Thymus (tissue), 11 donors: ENCODE measurements around the gene NADK. TPM values are rescaled to one million over a fixed set of nuclear protein-coding genes. Genes with fewer than 3 reads are reported as not detected.
"Not testable (repeated sequence)": the region's sequence is repeated elsewhere in the genome, so short reads cannot be mapped to it uniquely, and the experiment has no call there.

ENCODE experiments used
- DNase-seq, 9 donors: peaks; one replicate each; pipeline ENCODE4 v3.0.0-alpha.2; 2013; ENCODE audit warnings: low spot score in 9 of 9, low read depth in 6 of 9, missing footprints in 1 of 9
- H3K27ac ChIP-seq, 2 donors: one replicate each; pipeline ENCODE4 v1.5.1; 2013; ENCODE audit warnings: control low read depth in 1 of 2, low read depth in 1 of 2, low read length in 1 of 2, mild to moderate bottlenecking in 1 of 2, moderate library complexity in 1 of 2
- H3K27me3 ChIP-seq, 2 donors: one replicate each; pipeline ENCODE4 v1.5.1; 2013; ENCODE audit warnings: low read length in 1 of 2; ENCODE audit not compliant: control insufficient read depth in 2 of 2, insufficient read depth in 1 of 2
- H3K36me3 ChIP-seq, 2 donors: one replicate each; pipeline ENCODE4 v1.5.1; 2013; ENCODE audit warnings: low read length in 1 of 2, mild to moderate bottlenecking in 1 of 2, moderate library complexity in 1 of 2; ENCODE audit not compliant: control insufficient read depth in 2 of 2, insufficient read depth in 2 of 2
- H3K4me1 ChIP-seq, 2 donors: one replicate each; pipeline ENCODE4 v1.5.1; 2013; ENCODE audit warnings: low read length in 2 of 2; ENCODE audit not compliant: control insufficient read depth in 2 of 2, insufficient read depth in 2 of 2
- H3K4me3 ChIP-seq, 2 donors: one replicate each; pipeline ENCODE4 v1.5.1; 2013; ENCODE audit warnings: low read length in 2 of 2, control low read depth in 1 of 2, mild to moderate bottlenecking in 1 of 2
- H3K9me3 ChIP-seq, 2 donors: one replicate each; pipeline ENCODE4 v1.5.1; 2013; ENCODE audit warnings: low read length in 1 of 2, mild to moderate bottlenecking in 1 of 2; ENCODE audit not compliant: control insufficient read depth in 2 of 2, insufficient read depth in 1 of 2
- WGBS: extraction: QIAGEN DNeasy Blood & Tissue Kit; methylation state at CpG from one replicate; pipeline ENCODE4 v1.1.7; 2013; 5-methylcytosine and 5-hydroxymethylcytosine counted together
- polyA plus RNA-seq: library from polyadenylated mRNA; stranded (reverse); fragments of 200-250 nt; gene quantifications from one replicate; pipeline ENCODE4 v1.2.3, GENCODE V29; 2013
- total RNA-seq: library from RNA; stranded (reverse); fragments of 120-200 nt; gene quantifications from one replicate; pipeline ENCODE4 v1.2.4, GENCODE V29; 2013
- donor health status: healthy.

Gene NADK
- total and polyA plus RNA-seq, 2 donors = 25.0 to 60.0 TPM

DNA sequence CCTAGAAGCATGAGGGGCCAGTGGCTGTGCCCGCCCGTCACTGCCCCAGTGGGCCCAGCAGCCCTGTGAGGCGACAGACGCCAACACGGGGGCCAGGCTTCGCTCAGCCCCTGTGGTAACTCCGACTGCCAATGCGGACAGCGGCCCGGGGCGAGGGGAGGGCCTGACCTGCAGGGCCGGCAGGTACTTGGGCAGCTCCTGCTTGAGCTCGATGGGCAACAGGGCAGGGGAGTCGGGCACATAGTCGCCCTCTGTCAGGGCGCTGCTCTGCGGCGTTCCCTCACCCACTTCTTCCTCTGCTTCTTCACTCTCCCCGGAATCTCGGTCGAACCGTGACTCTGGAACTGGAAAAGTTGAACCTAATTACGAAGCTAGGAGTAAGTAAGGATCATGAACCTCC lies 71.0 kb downstream of the NADK start:
- DNase-seq, H3K27ac ChIP-seq, H3K4me1 ChIP-seq, H3K27me3 ChIP-seq, H3K4me3 ChIP-seq, H3K9me3 ChIP-seq: not testable (repeated sequence)
- peaks cover 5 to 13% of the 10 kb centered on the region in 2 donors for H3K36me3 ChIP-seq
- over 99% methylated on average over 11 of the region's 23 CpGs for WGBS

DNA sequence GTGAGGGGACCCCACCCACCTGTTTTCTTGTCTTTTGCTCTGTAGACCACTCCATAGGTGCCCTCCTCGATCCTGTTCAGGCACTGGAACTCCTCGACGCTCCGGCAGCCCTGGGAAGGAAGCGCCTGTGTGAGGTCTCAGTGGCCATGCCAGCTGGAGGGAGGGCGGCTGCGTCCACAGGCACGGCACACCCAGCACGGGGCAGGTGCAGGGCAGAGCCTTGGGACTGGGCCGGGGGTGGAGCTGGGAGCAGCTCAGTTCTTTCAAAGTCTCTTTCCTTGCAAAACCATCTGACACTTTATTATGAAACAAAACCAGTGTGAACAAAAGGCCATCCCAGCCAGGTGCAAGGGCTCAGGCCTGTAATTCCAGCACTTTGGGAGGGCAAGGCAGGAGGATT lies 72.6 kb downstream of the NADK start:
- not testable (repeated sequence) for H3K27me3 ChIP-seq, H3K9me3 ChIP-seq, H3K4me1 ChIP-seq, H3K27ac ChIP-seq, H3K4me3 ChIP-seq, DNase-seq
- peaks cover 5 to 13% of the 10 kb centered on the region in 2 donors for H3K36me3 ChIP-seq
- 98% methylated on average over 5 of the region's 10 CpGs for WGBS

DNA sequence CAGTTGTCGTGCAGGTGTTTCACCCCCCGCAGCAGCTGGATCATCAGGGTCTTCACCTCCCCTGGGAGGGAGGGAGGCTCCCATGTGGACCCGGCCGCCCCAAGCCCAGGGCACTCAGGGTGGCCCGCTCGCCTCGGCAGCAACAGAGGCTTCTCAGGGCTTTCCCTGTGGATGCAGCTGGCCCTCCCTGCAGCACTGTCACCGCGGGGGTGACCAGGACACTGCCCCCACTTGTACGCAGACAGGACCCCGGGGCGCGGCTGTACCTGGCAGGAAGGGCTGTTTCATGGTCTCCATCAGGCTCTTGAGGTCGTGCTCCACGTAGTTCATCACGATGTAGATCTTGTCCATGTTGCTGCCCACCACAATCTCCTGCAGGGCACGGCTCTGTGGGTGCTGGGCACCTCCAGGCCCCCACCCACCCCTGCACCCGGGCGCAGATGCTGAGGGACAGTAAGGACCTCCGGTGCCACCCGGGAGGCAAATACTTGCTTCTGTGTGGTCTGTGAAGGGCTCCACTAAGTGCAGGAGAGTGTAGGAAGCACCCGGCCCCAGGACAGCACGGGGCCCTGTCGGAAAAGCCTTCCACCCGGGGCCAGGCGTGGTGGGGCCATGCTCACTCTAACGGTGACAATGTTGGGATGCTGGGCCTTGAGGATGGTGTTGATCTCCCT lies 73.8 kb downstream of the NADK start:
- H3K4me3 ChIP-seq, H3K27me3 ChIP-seq, H3K9me3 ChIP-seq, DNase-seq, H3K4me1 ChIP-seq, H3K27ac ChIP-seq: not testable (repeated sequence)
- 98% methylated on average over 27 of the region's 27 CpGs for WGBS
- H3K36me3 ChIP-seq = peaks cover 5 to 13% of the 10 kb centered on the region in 2 donors

DNA sequence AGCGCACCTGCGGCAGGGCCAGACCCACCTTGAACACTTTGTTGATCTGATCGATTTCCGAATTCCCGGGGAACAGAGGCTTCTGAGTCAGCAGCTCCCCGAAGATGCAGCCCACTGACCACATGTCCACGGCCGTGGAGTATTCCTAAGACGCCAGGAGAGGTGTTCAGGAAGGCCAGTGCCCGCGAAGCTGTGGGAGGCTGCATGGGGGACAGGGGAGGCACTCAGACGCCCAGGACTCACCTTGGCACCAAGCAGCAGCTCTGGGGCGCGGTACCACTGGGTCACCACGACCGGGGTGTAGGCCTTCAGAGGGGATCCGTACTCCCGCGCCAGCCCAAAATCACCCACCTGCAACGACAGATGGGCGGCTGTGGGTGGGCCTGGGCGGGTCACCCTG lies 74.5 kb downstream of the NADK start:
- no peak for DNase-seq
- no peaks in the 10 kb centered on the region for H3K9me3 ChIP-seq
- H3K27me3 ChIP-seq = no peaks in the 10 kb centered on the region
- no peak overlapping the region for H3K27ac ChIP-seq
- H3K36me3 ChIP-seq = peaks cover 5 to 13% of the 10 kb centered on the region in 2 donors
- 97% methylated on average over 22 of the region's 22 CpGs for WGBS
- H3K4me3 ChIP-seq = no peak overlapping the region
- H3K4me1 ChIP-seq = no peaks in the 10 kb centered on the region

DNA sequence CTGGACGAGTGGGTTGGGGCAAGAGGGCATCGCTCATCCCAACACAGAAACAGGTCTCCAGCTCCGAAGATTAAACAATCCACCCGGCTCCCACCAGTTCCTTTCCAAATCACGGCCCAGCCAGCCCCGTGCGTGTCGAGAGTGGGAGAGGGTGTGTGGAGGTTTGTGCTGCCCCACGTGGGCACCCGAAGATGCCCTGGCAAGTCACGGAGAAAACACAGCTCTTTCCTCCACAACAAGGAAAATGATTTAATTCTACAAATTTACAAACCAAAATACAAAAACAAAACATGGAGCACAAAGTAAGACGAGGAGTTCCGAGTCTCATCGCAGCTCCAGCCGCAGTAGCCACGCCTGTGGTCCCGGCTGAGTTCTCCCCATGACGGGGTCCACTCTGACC lies 75.8 kb downstream of the NADK start:
- not testable (repeated sequence) for H3K4me3 ChIP-seq, H3K9me3 ChIP-seq, DNase-seq, H3K27me3 ChIP-seq, H3K4me1 ChIP-seq, H3K27ac ChIP-seq
- WGBS = 96% methylated on average over 7 of the region's 18 CpGs
- H3K36me3 ChIP-seq = peaks cover 5 to 13% of the 10 kb centered on the region in 2 donors

Other genes with a start within 250 kb of the NADK start
- 0.42 TPM for gene TMEM240, start 237.8 kb downstream of the NADK start, total RNA-seq
- 2.8 TPM for gene TMEM240, start 237.8 kb downstream of the NADK start, polyA plus RNA-seq
- gene SSU72, start 203.6 kb downstream of the NADK start, total RNA-seq = 47.8 TPM
- 109 TPM for gene SSU72, start 203.6 kb downstream of the NADK start, polyA plus RNA-seq
- 0.24 TPM for gene FNDC10, start 178.3 kb downstream of the NADK start, total RNA-seq
- 0.80 TPM for gene FNDC10, start 178.3 kb downstream of the NADK start, polyA plus RNA-seq
- 34.9 TPM for gene MIB2, start 163.0 kb downstream of the NADK start, total RNA-seq
- 160 TPM for gene MIB2, start 163.0 kb downstream of the NADK start, polyA plus RNA-seq
- 4.1 TPM for gene MMP23B, start 146.3 kb downstream of the NADK start, total RNA-seq
- gene MMP23B, start 146.3 kb downstream of the NADK start, polyA plus RNA-seq = 2.7 TPM
- gene CDK11B, start 119.5 kb downstream of the NADK start, total RNA-seq = 16.1 TPM
- 35.6 TPM for gene CDK11B, start 119.5 kb downstream of the NADK start, polyA plus RNA-seq
- gene SLC35E2B, start 85.7 kb downstream of the NADK start, total RNA-seq = 22.5 TPM
- 45.6 TPM for gene SLC35E2B, start 85.7 kb downstream of the NADK start, polyA plus RNA-seq
- gene CDK11A, start 54.1 kb downstream of the NADK start, total RNA-seq = 19.8 TPM
- 52.2 TPM for gene CDK11A, start 54.1 kb downstream of the NADK start, polyA plus RNA-seq
- 45.1 TPM for gene GNB1, start 112.6 kb upstream of the NADK start, total RNA-seq
- 123 TPM for gene GNB1, start 112.6 kb upstream of the NADK start, polyA plus RNA-seq
- 0.47 TPM for gene CALML6, start 136.8 kb upstream of the NADK start, total RNA-seq
- 7.1 TPM for gene CALML6, start 136.8 kb upstream of the NADK start, polyA plus RNA-seq
- gene TMEM52, start 140.8 kb upstream of the NADK start, total RNA-seq = 0.28 TPM
- gene TMEM52, start 140.8 kb upstream of the NADK start, polyA plus RNA-seq = 0.94 TPM
- 0.09 TPM for gene CFAP74, start 225.3 kb upstream of the NADK start, total RNA-seq
- 0.16 TPM for gene CFAP74, start 225.3 kb upstream of the NADK start, polyA plus RNA-seq
- 0.14 TPM for gene GABRD, start 240.9 kb upstream of the NADK start, total RNA-seq
- gene GABRD, start 240.9 kb upstream of the NADK start, polyA plus RNA-seq = 1.4 TPM